ENCODE results near the gene WDFY4.
A peak's percentile ranks its signal among the peaks of the same experiment; 100 is the strongest.
"Not testable (repeated sequence)": the region's sequence is repeated elsewhere in the genome, so short reads cannot be mapped to it uniquely, and the experiment has no call there.

Gene WDFY4, protein sequence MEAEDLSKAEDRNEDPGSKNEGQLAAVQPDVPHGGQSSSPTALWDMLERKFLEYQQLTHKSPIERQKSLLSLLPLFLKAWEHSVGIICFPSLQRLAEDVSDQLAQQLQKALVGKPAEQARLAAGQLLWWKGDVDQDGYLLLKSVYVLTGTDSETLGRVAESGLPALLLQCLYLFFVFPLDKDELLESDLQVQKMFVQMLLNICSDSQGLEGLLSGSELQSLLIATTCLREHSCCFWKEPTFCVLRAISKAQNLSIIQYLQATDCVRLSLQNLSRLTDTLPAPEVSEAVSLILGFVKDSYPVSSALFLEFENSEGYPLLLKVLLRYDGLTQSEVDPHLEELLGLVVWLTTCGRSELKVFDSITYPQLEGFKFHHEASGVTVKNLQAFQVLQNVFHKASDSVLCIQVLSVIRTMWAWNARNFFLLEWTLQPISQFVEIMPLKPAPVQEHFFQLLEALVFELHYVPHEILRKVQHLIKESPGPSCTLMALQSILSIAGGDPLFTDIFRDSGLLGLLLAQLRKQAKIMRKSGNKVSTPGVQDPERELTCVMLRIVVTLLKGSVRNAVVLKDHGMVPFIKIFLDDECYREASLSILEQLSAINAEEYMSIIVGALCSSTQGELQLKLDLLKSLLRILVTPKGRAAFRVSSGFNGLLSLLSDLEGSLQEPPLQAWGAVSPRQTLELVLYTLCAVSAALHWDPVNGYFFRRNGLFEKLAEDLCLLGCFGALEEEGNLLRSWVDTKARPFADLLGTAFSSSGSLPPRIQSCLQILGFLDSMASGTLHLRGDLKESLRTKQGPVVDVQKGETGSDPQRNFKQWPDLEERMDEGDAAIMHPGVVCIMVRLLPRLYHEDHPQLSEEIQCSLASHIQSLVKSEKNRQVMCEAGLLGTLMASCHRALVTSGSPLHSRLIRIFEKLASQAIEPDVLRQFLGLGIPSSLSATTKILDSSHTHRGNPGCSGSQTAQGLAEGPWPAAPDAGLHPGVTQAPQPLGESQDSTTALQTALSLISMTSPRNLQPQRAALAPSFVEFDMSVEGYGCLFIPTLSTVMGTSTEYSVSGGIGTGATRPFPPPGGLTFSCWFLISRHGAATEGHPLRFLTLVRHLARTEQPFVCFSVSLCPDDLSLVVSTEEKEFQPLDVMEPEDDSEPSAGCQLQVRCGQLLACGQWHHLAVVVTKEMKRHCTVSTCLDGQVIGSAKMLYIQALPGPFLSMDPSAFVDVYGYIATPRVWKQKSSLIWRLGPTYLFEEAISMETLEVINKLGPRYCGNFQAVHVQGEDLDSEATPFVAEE (N-terminal part only)

DNA sequence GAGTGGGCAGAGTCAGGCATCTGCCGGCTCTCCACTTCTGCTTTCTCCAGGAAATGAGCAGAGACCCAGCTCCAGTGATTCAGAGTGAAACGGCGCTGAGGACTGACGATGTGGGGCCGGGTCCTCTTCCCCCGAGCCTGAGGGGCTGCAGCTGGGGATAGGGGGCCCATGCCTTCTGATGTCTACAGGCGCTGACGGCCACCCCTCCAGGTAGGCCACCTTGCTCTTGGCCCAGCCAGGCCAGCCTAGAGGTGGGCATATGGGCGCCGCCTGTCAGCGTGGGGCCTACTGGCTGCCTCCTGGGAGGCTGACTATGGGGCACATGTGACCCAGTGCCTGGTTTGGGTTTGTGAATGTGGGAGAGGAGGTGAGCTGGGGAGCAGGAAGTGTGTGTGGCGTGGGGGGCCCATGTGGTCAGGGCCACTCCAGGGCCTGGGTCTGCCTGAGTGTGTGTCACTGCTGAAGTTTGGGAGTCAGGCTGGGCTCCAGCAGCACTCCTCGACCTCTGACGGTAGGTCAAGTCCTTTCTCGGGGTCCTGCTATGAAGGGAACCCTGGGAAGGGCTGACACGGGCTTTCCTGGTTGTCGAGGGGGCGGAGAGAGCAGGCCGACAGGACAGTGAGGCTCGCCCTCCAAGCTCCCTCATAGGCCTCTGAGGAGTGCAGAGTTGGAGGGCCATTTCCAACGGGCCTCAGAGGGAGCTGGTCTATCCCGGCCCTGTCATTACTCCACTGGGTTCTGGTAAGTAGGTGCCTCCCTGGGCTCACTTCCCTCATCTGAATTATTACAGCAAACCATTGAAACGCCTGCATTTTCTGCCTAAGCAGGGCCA is at the start of gene WDFY4:
TSS of gene WDFY4 (plus strand) at position 82 of the 832 bp plus-strand sequence. CDS start 24,860 bp downstream, outside the sequence.
- peak; percentile 87 for DNase-seq

DNA sequence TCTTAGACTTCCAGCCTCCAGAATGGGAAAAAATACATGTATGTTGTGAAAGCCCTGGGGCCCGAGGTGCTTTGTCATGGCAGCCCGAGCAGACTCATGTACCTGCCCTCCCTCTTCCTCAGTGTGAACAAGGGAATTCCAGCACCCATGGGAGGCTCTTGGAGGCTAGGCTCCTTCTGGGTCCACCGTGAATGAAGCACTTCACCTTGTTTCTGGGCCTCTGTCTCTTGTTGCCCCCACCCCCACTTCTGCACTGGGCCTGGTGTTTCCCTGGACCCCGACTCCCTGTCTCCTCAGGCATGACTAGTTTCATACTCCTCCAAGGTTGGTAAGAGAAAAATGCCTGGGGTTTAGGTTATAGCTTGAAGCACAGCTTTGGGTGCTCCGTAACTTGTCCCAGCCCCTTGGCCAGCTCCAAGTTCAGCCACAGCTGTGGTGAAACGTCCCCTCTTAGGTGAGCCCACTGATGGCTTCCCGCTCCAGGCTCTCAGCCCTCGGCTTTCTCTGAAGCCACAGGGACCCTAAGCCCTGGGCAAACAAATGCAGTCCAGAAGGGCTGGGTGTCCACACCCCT is 49.6 kb upstream of the WDFY4 start:
- DNase-seq = no peak

DNA sequence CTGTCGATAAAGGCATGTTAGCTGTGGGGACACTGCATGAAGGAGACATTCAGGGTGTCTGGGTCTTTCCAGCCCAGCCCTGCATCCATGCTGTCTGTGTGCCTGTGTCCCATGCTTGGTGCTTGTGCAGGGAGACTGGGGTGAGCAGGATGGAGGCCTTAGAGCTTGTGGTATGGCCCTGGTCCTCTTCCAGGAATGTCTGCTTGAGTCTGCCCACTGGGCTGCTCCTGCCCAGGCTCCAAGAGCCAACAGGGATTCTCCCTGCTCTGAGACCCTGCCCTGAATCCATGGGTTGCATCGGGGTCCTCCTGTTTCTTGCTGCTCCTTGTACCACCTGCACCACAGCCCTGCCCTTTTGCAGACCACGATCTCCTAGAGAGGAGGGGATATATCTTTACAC is 48.4 kb upstream of the WDFY4 start:
- DNase-seq = no peak

DNA sequence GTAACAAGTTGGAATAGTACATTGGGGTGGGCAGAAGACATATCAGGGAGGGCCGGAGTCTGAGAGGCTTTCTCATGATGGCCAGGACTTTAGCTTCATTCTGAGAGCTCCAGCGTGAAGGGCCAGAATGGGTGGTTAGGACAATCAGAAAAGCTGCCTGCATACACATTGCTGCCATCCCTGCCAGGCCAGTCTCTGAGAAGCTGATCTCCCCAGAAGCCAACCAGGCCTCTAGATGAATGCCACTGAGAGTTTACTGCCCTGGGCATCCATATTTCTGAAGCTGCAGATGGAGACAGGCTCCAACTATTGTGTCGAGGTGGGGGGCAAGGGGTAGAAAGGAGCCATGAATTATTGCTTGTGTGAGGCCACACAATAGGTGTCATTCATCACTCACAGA is 47.8 kb upstream of the WDFY4 start:
- DNase-seq = no peak

DNA sequence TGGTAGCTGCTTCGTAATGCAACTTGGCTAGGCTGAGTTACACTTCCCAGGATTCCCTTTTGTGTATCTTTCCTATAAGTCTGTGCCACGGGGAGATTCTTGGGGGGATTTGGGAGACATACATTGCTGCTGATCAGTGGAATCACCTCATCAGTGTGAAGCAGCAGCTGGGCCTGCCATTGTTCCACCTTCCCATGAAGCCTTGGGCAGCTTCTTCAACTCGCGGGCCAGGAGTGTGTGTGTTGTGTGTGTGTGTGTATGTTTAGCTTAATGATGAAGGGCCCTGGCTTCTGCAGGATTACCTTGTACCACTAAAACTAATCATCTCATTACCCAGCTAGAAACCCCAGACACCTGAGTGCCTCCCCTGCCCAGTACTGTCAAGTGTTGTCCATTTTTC is 46.5 kb upstream of the WDFY4 start:
- no peak for DNase-seq

DNA sequence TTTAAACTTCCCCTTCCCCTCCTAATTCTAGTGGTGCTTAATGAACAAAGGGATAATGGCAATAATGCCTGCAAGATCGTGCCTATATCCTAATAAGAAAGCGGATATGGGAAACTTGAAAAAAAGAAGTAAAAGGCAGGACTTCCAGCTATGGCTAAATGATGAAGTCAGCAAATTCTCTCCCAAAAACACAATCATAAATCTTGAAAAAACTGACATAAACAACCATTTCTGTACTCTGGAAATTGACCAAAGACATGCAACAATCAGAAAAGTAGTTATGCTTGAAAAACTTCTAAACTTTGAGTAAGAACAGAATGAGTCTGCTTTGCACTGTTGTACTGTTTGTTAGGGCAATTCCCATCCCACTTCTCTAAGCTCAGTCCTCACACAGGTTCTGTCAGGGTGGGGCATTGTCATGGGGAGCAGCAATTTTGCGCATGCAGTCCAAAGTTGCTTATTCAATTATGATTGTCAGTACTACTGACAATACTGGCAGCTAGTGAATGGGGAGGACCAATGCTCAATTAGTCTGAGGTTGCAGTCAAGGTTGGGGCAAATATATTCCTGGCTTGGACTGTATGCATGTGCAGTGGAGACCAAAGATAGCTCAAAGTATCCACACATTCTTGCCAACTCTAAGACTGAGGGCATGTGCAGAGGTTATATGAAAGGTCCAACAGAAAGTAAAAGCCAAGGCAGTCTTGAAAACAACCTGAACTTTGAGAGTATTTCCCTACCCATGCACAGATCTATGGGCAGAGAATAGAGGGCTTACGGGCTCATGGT is 45.7 kb upstream of the WDFY4 start:
- DNase-seq = no peak

DNA sequence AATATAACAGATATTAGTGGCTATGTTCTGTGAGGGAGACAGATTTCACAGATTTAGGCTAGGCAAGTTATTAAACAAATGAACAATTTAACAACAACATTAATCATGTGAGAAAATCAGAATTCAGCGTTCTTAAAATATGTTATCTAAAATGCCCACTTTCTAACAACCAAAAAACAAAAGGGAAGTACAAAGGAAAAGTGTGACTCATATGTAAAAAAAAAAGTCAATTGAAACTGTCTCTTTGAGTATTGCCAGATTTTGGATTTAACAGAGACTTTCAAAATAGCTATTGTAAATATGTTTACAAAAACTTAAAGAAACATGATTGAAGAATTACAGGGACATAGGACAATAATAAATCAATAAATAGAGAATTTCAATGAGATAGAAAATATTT is 45.0 kb upstream of the WDFY4 start:
- DNase-seq = peak; percentile 52

DNA sequence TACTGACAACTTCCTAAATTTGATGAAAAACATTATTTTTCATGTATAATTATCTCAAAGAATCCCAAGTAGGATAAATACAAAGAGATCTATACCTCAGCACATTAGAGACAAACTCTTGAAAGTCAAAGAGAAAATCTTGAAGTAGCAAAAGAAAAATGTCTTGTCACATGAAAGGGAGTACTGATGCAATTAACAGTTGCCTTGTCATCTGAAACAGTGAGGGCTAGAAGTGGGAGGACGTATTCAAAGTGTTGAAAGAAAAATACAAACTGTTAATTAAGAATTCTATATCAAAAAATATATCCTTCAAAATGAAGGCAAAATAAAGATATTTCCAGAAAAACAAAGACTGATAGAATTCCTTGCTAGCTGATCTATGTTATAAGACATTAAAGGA is 44.3 kb upstream of the WDFY4 start:
- DNase-seq = no peak

DNA sequence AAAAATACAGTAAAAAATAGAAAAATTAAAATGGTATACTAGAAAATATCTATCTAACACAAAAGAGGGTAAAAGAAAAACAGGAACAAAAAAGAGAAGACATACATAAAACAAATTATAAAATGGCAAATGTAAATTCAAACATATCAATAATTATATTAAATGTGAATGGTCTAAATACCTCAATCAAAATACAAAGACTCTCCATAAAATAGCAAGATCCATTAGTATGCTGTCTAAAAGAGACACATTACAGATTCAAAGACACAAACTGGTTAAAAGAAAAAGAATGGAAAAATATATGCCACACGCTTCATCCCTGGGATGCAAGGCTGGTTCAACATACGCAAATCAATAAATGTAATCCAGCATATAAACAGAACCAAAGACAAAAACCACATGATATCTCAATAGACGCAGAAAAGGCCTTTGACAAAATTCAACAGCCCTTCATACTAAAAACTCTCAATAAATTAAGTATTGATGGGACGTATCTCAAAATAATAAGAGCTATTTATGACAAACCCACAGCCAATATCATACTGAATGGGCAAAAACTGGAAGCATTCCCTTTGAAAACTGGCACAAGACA is 43.5 kb upstream of the WDFY4 start:
- not testable (repeated sequence) for DNase-seq

DNA sequence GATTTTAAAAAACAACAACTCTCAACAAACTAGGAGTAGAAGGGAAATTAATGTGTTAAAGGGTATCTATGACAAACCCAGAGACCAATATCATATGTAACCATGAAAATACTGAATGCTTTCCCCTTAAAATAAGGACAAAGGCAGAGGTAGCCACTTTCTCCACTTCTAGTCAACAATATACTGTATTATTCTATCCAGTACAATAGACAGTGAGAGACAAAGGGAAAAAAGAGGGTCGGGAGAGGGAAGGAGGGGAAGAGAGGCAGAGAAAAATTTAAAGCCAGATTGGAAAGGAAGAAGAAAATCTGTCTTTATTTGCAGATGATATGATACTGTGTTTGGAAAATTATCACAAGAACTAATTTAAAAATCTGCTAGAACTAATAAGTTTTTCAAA is 39.1 kb upstream of the WDFY4 start:
- no peak for DNase-seq

DNA sequence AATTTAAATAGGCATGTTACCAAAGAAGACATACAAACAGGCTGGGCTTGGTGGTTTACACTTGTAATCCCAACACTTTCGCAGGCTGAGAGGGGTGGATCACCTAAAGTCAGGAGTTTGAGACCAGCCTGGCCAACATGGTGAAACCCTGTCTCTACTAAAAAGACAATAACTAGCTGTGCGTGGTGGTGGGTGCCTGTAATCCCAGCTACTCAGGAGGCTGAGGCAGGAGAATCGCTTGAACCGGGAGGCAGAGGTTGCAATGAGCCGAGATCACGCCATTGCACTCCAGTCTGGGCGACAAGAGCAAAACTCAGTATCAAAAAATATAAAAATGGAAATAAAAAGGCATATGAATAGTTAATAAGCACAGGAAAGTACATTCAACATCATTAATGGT is 37.6 kb upstream of the WDFY4 start:
- not testable (repeated sequence) for DNase-seq

DNA sequence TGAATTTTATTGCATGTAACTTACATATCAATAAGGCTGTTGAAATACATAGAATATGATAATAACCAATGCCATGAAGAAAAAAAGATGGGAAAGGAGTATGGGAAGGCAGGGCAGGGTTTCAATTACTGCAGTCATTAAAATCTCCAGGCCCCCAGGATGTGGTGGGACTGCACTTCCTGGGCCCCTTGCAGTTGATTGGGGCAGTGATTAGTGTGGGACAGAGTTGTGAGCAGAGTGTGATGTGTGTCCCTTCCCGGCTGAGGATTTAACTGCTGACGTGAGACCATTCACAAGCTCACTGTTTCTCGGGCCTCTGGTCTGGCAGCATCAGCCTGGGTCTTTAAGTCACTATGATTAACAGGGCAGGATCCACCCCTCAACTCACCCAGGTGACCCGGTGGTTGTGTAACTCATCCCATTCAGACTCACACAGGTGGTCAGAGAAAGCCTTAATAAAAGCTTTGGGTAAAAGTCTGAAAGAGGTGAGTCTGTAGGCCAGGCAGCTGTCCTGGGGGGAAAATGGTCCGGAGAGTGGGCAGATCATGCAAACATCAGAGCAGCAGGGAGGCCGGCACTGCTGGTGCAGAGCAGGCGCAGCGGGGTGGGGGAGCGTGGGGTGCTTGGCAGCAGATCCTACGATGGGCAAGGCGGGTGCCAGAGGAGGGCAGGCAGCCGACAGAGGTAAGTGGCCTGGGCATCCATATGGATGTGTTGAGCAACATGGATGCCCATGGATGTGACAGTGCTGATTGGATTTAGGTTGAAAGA is 36.3 kb upstream of the WDFY4 start:
- DNase-seq = no peak

DNA sequence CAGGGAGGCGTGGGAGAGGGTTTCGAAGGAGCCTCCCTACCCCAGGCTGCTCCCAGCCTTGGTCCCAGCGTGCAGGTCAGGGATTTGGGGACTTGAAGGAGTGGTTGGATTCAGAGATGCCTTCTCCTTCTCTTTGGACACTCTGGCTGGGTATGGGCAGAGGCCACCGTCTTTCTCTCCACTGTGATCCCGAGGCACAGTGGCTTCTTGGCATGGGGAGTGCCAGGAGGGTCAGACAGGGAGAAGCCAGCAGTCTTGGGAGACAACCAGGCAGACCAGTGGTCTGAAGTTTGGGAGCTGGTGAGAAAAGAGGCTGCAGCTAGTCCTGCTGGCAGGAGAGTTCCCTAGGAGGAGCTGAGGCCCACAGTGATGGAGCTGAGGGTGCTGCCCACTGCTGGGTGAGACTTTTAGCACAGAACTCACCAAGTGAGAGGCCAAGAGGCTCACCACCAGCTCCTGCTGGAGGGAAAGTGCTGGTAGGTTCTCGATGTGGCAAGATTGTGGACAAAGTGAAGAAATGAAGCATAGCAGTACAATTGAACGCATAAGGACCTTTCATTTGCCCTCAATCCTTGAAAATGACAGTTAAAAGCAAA is 35.2 kb upstream of the WDFY4 start:
- no peak for DNase-seq

DNA sequence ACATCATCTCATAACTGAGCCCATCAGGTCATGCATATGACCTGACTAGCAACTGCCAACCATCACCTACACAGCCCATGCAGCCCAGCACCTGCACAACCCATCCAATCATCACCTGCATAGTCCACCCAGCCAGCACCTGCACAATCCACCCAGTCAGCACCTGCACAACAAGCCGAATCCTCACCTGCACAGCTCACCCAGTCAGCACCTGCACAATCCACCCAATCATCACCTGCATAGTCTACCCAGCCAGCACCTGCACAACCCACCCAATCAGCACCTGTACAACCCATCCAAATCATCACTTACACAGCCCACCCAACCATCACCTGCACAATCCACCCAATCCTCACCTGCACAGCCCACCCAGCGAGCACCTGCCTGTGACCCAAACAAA is 33.4 kb upstream of the WDFY4 start:
- no peak for DNase-seq

DNA sequence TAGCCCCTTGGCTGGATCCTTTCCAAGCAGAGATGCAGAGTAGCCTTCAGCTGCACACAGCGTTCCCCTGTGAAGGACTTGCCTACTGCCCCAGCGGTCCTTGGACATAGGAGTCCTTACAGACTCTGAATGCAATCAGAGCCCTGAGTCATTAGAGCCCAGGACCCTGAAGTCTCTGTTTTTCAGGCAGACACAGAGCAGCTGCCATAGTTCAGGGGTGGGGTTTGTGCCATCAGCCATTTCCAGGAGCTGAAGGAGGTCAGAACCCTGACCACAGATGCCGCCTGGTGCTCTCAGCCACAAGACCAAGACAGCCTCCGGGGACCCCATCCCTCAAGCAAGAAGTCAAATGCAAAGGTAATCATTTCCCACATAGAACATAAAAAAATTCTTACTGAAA is 32.8 kb upstream of the WDFY4 start:
- no peak for DNase-seq

DNA sequence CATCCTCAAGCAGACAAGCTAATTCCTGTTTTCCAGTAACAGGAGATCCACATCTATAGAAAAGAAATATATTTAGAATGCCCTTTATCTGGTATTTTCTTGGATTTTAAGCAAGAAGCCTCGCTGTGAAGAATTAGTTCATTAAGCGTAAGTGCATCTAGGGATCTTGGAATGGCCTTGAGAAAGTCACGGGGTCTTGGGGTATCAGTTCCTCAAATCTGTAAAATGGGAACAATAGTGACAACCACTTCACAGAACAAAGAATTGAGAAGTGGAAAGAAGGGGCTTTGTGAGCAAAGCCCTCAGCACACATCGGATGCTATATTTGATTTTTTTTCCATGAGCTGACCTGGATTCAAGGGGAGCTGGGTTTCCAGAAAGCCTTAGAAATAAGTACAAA is 32.3 kb upstream of the WDFY4 start:
- DNase-seq = peak; percentile 37

DNA sequence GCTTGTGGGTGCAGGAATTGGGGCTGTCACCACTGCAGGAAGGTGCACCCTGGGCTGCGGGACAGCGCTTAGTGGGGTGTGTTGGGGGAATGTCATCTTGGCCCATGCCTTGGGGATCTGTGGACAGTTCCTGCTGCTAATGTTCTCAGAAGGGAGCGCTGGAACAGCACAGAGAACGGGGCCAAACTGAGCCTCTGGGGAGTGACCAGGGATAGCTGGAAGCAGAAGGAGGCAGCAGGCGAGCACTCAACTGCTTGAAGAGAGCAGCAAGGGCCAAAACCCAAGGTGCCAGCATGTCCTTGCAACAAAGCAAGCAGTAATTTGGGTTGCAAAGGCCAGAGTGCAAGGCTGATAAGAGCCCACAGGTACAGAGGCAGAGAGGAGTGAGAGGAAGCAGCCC is 31.3 kb upstream of the WDFY4 start:
- DNase-seq = no peak

DNA sequence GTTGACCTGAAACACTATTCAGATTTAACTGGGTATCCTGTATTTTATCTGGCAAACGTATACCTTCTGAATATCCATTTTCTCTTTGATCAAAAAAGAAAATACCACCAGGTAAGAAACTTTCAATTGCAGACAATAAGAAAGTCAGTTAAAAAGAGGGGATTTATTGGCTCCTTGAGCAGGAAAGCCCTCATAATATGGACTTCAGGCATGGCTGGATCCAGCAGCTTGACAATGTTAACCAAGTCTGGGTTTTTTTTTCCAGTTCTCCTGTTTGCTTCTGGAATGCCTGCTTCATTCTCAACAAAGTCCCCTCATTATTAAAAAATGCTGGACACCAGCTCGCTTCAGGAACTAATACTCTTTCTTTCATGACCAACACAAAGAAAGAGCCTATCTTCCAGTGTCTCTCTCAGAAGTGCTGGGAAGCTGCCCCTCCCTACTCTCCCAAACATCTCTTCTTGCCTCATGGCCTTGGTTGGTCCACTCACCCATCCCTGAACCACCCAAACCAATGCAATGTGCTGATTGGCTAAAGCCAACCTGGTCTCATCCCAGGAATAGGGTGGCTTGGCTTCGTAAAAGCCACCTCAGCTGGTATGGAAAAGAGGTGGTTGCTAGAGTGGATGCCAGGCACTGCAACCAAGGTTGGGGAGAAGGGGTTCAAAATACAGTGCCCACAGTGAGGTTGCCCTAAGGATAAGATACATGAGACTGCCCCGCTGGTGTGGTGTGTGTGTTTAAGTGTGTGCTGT is 30.6 kb upstream of the WDFY4 start:
- DNase-seq = no peak

Measured in MV-4-11 (cell line).